ENCODE data around the gene LIPA.

LIPA gene

GRCh38 chr10:89281606-89282395 is 30.2 kb upstream of the LIPA start:
- no peak for TF ChIP-seq TCF12 (IDR thresholded peaks at IDR 0.05; ENCODE audit: low read depth)
- peak; percentile 63 for TF ChIP-seq NFIC (IDR thresholded peaks at IDR 0.05)

GRCh38 chr10:89280508-89280907 is 28.9 kb upstream of the LIPA start:
- TF ChIP-seq CEBPB (IDR thresholded peaks at IDR 0.05) (no peak), USF1 (IDR thresholded peaks at IDR 0.05) (no peak), ZBTB7A (IDR thresholded peaks at IDR 0.05; ENCODE audit: low read depth) (no peak), YY1 (IDR thresholded peaks at IDR 0.05; ENCODE audit: low read depth) (no peak), TAF1 (IDR thresholded peaks at IDR 0.05; ENCODE audit: low read depth) (no peak), TCF12 (IDR thresholded peaks at IDR 0.05; ENCODE audit: low read depth) (no peak), NFIC (IDR thresholded peaks at IDR 0.05) (no peak), RAD21 (IDR thresholded peaks at IDR 0.05; ENCODE audit: low read depth) (no peak), FOXM1 (IDR thresholded peaks at IDR 0.05; ENCODE audit: borderline replicate concordance, low read depth) (no peak), TEAD4 (IDR thresholded peaks at IDR 0.05) (no peak), REST (IDR thresholded peaks at IDR 0.05; ENCODE audit: low read depth) (no peak), EGR1 (IDR thresholded peaks at IDR 0.05) (no peak), EP300 (IDR thresholded peaks at IDR 0.05; ENCODE audit: borderline replicate concordance) (no peak), CREB1 (IDR thresholded peaks at IDR 0.05; ENCODE audit: low read depth) (no peak)
- TF ChIP-seq, protein P1, sequence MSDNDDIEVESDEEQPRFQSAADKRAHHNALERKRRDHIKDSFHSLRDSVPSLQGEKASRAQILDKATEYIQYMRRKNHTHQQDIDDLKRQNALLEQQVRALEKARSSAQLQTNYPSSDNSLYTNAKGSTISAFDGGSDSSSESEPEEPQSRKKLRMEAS (IDR thresholded peaks at IDR 0.05), result no peak

DNA sequence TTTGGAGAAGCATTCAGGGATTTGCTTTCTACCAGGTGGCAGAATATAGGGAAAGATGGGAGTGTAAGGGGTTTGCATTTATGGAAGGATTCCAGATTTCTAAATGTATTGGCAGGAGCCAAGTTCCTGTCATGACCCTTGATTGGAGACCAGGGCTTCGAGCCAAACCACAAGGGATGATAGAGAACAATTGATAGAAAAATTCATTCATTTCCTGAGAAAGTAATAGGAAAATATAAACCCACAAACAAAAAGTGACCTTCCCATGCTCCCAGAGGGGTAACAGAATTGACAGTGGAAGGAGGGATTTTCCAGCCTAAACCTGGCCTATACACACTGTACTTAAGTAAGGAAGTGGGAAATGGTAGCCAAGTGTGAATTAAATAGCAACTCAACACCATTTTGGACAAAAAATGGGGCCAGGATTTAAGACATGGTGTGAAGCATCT is 27.9 kb upstream of the LIPA start:
- TF ChIP-seq EP300 (IDR thresholded peaks at IDR 0.05; ENCODE audit: borderline replicate concordance), result peak; percentile 98
- peak; percentile 86 for TF ChIP-seq TEAD4 (IDR thresholded peaks at IDR 0.05)
- TF ChIP-seq CEBPB (IDR thresholded peaks at IDR 0.05), result peak; percentile 67
- no peak for TF ChIP-seq EGR1 (IDR thresholded peaks at IDR 0.05)
- TF ChIP-seq REST (IDR thresholded peaks at IDR 0.05; ENCODE audit: low read depth), result no peak
- peak; percentile 97 for TF ChIP-seq FOXM1 (IDR thresholded peaks at IDR 0.05; ENCODE audit: borderline replicate concordance, low read depth)
- TF ChIP-seq USF1 (IDR thresholded peaks at IDR 0.05), result no peak
- no peak for TF ChIP-seq CREB1 (IDR thresholded peaks at IDR 0.05; ENCODE audit: low read depth)
- peak; percentile 34; the same call in 1 of the 2 replicates for TF ChIP-seq RAD21 (IDR thresholded peaks at IDR 0.05; ENCODE audit: low read depth)
- TF ChIP-seq, protein P1 (IDR thresholded peaks at IDR 0.05), result peak; percentile 39
- TF ChIP-seq ZBTB7A (IDR thresholded peaks at IDR 0.05; ENCODE audit: low read depth), result peak; percentile 77; the same call in 1 of the 2 replicates
- TF ChIP-seq YY1 (IDR thresholded peaks at IDR 0.05; ENCODE audit: low read depth), result peak; percentile 54; the same call in 1 of the 2 replicates
- TF ChIP-seq TCF12 (IDR thresholded peaks at IDR 0.05; ENCODE audit: low read depth), result peak; percentile 95
- TF ChIP-seq NFIC (IDR thresholded peaks at IDR 0.05), result peak; percentile 100
- no peak for TF ChIP-seq TAF1 (IDR thresholded peaks at IDR 0.05; ENCODE audit: low read depth)

DNA sequence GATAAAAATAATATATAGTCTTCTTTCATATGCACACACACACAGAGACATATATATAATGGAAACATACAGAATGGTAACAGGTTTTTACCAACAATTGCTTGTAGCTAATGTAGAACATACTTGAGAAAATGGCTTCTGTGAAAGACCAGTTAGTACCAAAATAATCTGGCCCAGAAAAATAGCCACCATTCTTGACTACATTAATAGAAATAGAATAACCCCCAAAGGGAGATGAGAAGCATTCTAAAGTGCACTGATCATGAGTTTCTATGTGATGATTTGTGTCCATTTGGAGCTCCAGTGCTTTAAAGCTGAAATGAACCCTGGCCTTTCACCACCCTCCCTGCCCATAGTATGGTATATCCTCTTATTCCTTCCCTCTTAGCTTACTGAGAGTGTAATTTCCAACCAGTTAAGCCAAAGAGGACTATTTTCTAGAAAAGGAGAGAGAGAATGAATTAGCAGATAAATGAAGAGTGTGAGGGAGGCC is 27.4 kb upstream of the LIPA start:
- TF ChIP-seq CREB1 (IDR thresholded peaks at IDR 0.05; ENCODE audit: low read depth) (no peak), YY1 (IDR thresholded peaks at IDR 0.05; ENCODE audit: low read depth) (no peak), TEAD4 (IDR thresholded peaks at IDR 0.05) (no peak), NFIC (IDR thresholded peaks at IDR 0.05) (no peak), TCF12 (IDR thresholded peaks at IDR 0.05; ENCODE audit: low read depth) (no peak), CEBPB (IDR thresholded peaks at IDR 0.05) (no peak), EGR1 (IDR thresholded peaks at IDR 0.05) (no peak), TAF1 (IDR thresholded peaks at IDR 0.05; ENCODE audit: low read depth) (no peak), EP300 (IDR thresholded peaks at IDR 0.05; ENCODE audit: borderline replicate concordance) (no peak), RAD21 (IDR thresholded peaks at IDR 0.05; ENCODE audit: low read depth) (no peak), REST (IDR thresholded peaks at IDR 0.05; ENCODE audit: low read depth) (no peak), FOXM1 (IDR thresholded peaks at IDR 0.05; ENCODE audit: borderline replicate concordance, low read depth) (no peak), ZBTB7A (IDR thresholded peaks at IDR 0.05; ENCODE audit: low read depth) (no peak), USF1 (IDR thresholded peaks at IDR 0.05) (no peak)
- TF ChIP-seq, protein P1 (IDR thresholded peaks at IDR 0.05), result no peak
